Brain microvascular endothelial cell (primary cell): Measurements from ENCODE around the gene KRTAP5-10.

ENCODE experiments used
- DNase-seq: peaks from one replicate; pipeline ENCODE4 v3.0.0-alpha.2; 2020
- H3K27ac ChIP-seq: fragments of 250-450 bp; sonication (Bioruptor Pico); 2 replicates; pipeline ENCODE4 v1.5.1; 2020; ENCODE audit warnings: mild to moderate bottlenecking, moderate library complexity
- H3K27me3 ChIP-seq: fragments of 250-450 bp; sonication (Bioruptor Pico); replicated peaks from 2 replicates; pipeline ENCODE4 v1.5.1; 2020; ENCODE audit warnings: mild to moderate bottlenecking
- H3K36me3 ChIP-seq: fragments of 250-450 bp; sonication (Bioruptor Pico); replicated peaks from 2 replicates; pipeline ENCODE4 v1.5.1; 2020; ENCODE audit warnings: mild to moderate bottlenecking
- H3K4me3 ChIP-seq: 2 replicates; pipeline ENCODE4 v1.5.1; 2011; ENCODE audit warnings: low read depth, mild to moderate bottlenecking, control low read depth, low read length, moderate library complexity
- CTCF ChIP-seq: IDR thresholded peaks from 2 replicates; pipeline ENCODE4 v1.5.1; 2011; ENCODE audit warnings: low read depth, mild to moderate bottlenecking, moderate library complexity, low read length, control low read depth, inconsistent platforms; ENCODE audit errors: missing control alignments
- in situ Hi-C: cut with HindIII; loops from 2 replicates; pipeline ENCODE4 v1.10.0; 2017; ENCODE audit warnings: low sequenced_read_pairs, low pct_ligation_motif_present

Gene KRTAP5-10

GRCh38 chr11:71551711-71552110 lies 13.7 kb upstream of the KRTAP5-10 start:
- Histone ChIP-seq H3K27me3 (no peaks in the 10 kb centered on the region), H3K4me3 (no peak overlapping the region), H3K27ac (no peak overlapping the region), H3K36me3 (no peaks in the 10 kb centered on the region)
- in situ Hi-C loops: no loop called here
- DNase-seq: no peak
- no peak for TF ChIP-seq CTCF

- Histone ChIP-seq H3K27me3 (no peaks in the 10 kb centered on the region), H3K4me3 (no peak overlapping the region), H3K36me3 (no peaks in the 10 kb centered on the region), H3K27ac (no peak overlapping the region)
- in situ Hi-C loops: no loop called here
- no peak for DNase-seq
- TF ChIP-seq CTCF: no peak
These were observed 10.4 kb upstream of the KRTAP5-10 start for GRCh38 chr11:71554996-71555395.

GRCh38 chr11:71555508-71555907 lies 9.9 kb upstream of the KRTAP5-10 start:
- Histone ChIP-seq H3K36me3 (no peaks in the 10 kb centered on the region), H3K4me3 (no peak overlapping the region), H3K27me3 (no peaks in the 10 kb centered on the region), H3K27ac (no peak overlapping the region)
- in situ Hi-C loops: no loop called here
- no peak for TF ChIP-seq CTCF
- DNase-seq: no peak

GRCh38 chr11:71556018-71556417 lies 9.3 kb upstream of the KRTAP5-10 start:
- in situ Hi-C loops: no loop called here
- DNase-seq: no peak
- no peak for TF ChIP-seq CTCF
- Histone ChIP-seq H3K27me3 (no peaks in the 10 kb centered on the region), H3K27ac (no peak overlapping the region), H3K36me3 (no peaks in the 10 kb centered on the region), H3K4me3 (no peak overlapping the region)

- no peak overlapping the region for H3K4me3 ChIP-seq
- in situ Hi-C loops: no loop called here
- H3K27me3 ChIP-seq: no peaks in the 10 kb centered on the region
- TF ChIP-seq CTCF: no peak
- H3K36me3 ChIP-seq: no peaks in the 10 kb centered on the region
- DNase-seq: no peak
- no peak overlapping the region for H3K27ac ChIP-seq
These were observed 8.1 kb upstream of the KRTAP5-10 start for GRCh38 chr11:71557257-71557656.

GRCh38 chr11:71558996-71559395 lies 6.4 kb upstream of the KRTAP5-10 start:
- no peak for TF ChIP-seq CTCF
- no peak for DNase-seq
- no peak overlapping the region for H3K4me3 ChIP-seq
- no peak overlapping the region for H3K27ac ChIP-seq
- H3K36me3 ChIP-seq: no peaks in the 10 kb centered on the region
- H3K27me3 ChIP-seq: no peaks in the 10 kb centered on the region
- in situ Hi-C loops: no loop called here
